ENCODE data around the gene ATP6V1B1. TPM values are rescaled to one million over a fixed set of nuclear protein-coding genes. Genes with fewer than 3 reads are reported as not detected.

The ATP6V1B1 gene
- total RNA-seq, 6 experiments from 2014 or later = 0.44 TPM; not detected in 5

DNA sequence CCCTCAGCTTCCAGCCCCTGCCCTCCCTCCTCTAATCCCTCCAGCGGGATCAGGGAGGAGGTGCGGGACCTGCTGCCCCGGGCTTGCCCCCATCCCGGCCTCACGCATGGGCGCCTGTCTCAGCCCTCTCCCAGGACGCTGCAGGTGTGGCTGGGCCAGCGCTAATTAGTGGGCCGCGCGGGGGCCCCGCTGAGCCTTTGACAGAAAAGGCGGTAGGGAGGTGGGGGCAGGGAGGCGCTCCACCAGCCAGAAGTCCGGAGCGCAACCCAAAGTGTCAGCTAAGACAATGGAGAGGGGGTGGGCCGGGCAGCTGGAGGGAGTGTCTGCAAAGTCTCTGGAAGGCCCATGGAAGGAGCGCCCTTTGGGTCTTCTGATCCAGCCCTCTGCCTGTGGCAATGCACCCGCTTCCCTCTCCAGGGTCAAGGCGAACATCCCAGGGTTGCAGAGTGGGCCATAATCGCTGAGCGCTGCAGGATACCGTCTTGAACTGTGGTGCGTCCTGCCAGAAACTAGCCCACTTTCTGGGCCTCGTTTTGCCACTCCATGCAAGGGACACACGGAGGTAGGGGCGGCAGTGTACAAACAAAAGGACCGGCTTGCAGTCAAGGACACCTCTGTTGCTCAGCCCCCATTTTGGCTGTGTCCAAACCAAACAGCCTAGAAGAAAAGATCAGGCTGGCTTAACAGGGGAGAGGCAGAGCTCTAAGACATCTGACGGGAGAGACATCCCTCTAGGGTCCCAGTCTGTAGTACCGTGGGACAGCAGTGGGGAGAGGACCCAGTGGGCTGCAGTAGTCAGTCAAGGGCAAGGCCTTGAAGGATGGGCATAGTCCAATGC is 3.5 kb downstream of the ATP6V1B1 start:
- 57% methylated on average over 4 of the region's 30 CpGs for WGBS (ENCODE audit: insufficient coverage, low coverage, low lambda C conversion rate, missing lambda C conversion rate)
- no peaks in the 10 kb centered on the region for H3K4me1 ChIP-seq
- TF ChIP-seq, protein P1, sequence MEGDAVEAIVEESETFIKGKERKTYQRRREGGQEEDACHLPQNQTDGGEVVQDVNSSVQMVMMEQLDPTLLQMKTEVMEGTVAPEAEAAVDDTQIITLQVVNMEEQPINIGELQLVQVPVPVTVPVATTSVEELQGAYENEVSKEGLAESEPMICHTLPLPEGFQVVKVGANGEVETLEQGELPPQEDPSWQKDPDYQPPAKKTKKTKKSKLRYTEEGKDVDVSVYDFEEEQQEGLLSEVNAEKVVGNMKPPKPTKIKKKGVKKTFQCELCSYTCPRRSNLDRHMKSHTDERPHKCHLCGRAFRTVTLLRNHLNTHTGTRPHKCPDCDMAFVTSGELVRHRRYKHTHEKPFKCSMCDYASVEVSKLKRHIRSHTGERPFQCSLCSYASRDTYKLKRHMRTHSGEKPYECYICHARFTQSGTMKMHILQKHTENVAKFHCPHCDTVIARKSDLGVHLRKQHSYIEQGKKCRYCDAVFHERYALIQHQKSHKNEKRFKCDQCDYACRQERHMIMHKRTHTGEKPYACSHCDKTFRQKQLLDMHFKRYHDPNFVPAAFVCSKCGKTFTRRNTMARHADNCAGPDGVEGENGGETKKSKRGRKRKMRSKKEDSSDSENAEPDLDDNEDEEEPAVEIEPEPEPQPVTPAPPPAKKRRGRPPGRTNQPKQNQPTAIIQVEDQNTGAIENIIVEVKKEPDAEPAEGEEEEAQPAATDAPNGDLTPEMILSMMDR (IDR thresholded peaks at IDR 0.05) = no peak
- TF ChIP-seq POLR2A (IDR thresholded peaks at IDR 0.05) = no peak
- no peak overlapping the region for H3K4me3 ChIP-seq
- ATAC-seq (no peak), DNase-seq (peak in 2 of 3 donors; percentile 39 to 49)
- intact Hi-C loops (cut with DNase I) = no loop called here
- no peaks in the 10 kb centered on the region for H3K9me3 ChIP-seq
- no peaks in the 10 kb centered on the region for H3K36me3 ChIP-seq
- no peak overlapping the region for H3K27ac ChIP-seq
- no peaks in the 10 kb centered on the region for H3K27me3 ChIP-seq

DNA sequence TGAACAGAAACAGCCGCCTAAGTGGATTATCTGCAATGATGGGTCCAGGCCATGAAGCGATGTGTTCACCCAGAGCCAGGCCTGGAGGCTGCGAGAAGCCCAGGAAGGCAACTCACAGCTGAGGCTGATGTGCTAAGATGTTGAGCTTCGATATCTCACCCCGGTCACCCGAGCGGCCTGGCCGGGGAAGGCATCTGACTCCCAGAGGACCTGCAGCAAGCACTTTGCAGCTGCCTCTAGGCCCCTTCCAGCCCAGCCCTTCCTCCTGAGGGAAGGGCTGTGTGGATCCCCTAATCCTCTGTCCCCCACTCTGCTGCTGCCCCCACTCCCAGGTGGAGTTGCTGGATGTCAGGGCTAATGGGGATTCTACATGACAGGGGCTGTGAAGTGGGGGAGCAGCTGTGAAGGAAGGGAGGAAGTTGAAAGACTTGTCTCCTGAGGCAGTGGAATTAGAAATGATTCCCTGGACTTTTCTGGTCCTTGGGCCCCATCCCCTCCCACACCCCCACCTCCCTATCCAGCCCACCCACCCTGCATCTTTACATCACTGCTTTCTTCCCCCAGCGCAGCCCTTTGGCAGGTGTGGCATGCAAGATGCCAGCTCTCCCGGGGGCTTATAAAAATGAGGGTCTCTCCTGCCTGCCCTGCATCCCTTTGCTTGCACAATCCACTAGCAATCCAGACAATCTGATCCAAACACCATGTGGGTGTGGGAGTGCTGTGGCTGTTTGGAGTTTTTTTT is 4.3 kb downstream of the ATP6V1B1 start:
- intact Hi-C loops (cut with DNase I) = loop anchor here in 1 of 2 donors (10.0 kb wide), 1 partner anchor 995 kb away; no protein-coding TSS in a partner anchor
- Histone ChIP-seq H3K36me3 (no peaks in the 10 kb centered on the region), H3K4me1 (no peaks in the 10 kb centered on the region), H3K27ac (no peak overlapping the region), H3K27me3 (no peaks in the 10 kb centered on the region), H3K9me3 (no peaks in the 10 kb centered on the region), H3K4me3 (no peak overlapping the region)
- no peak for TF ChIP-seq POLR2A (IDR thresholded peaks at IDR 0.05)
- TF ChIP-seq, protein P1 (IDR thresholded peaks at IDR 0.05) = no peak
- ATAC-seq (no peak), DNase-seq (peak in 2 of 3 donors; percentile 14 to 29)
- WGBS (ENCODE audit: insufficient coverage, low coverage, low lambda C conversion rate, missing lambda C conversion rate) = 40% methylated on average over 2 of the region's 10 CpGs

DNA sequence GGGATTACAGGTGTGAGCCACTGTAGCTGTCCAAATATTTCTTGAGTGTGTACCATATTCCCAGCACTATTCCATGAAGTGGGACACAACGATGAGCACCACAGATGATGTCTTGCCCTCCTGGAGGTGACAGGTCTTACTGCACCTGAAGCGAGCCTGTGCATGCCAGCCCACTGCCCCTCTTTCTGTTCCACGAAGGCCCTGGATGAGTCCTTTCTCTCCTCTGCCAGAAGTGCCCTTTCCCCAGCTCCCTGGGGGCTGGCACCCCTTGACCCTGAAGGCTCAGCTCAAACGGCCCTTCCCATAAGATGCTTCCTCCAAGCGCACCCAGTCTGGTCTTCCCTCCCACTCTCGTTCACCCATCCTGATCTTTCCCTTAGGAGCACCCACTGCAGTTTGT is 5.5 kb downstream of the ATP6V1B1 start:
- H3K36me3 ChIP-seq = no peaks in the 10 kb centered on the region
- H3K27me3 ChIP-seq = peaks cover 0 to 3% of the 10 kb centered on the region in 2 donors
- no peak overlapping the region for H3K27ac ChIP-seq
- 56% methylated on average over 6 of the region's 6 CpGs for WGBS (ENCODE audit: insufficient coverage, low coverage, low lambda C conversion rate, missing lambda C conversion rate)
- TF ChIP-seq POLR2A (IDR thresholded peaks at IDR 0.05) = no peak
- TF ChIP-seq, protein P1 (IDR thresholded peaks at IDR 0.05) = no peak
- H3K4me3 ChIP-seq = no peak overlapping the region
- DNase-seq = peak in 1 of 3 donors; percentile 10
- H3K9me3 ChIP-seq = no peaks in the 10 kb centered on the region
- intact Hi-C loops (cut with DNase I) = loop anchor here in 1 of 2 donors (10.0 kb wide), 1 partner anchor 996 kb away; no protein-coding TSS in a partner anchor
- no peak for ATAC-seq
- H3K4me1 ChIP-seq = no peaks in the 10 kb centered on the region

DNA sequence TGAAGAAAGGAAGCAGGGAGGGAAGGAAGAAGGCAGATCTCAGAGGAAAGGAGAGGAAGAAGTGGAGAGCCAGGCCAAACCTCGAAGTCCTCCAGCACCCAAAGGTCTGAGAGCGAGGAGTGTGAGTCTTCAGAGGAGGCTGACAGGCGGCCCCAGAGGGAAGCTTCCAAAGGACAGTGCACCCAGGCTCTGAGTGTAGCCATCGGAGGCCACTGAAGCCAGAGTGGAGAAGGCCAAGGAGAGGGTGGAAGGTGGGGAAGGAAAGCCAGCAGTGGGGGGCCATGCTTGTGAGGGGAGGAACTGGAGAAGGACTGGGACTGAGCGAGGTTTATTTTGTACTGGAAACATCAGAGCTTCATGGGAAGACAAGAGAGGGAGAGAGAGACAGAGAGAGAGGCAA is 6.0 kb downstream of the ATP6V1B1 start:
- Histone ChIP-seq H3K4me1 (no peaks in the 10 kb centered on the region), H3K9me3 (no peaks in the 10 kb centered on the region), H3K4me3 (no peak overlapping the region), H3K36me3 (no peaks in the 10 kb centered on the region), H3K27ac (no peak overlapping the region), H3K27me3 (peaks cover 0 to 3% of the 10 kb centered on the region in 2 donors)
- intact Hi-C loops (cut with DNase I) = loop anchor here in 1 of 2 donors (10.0 kb wide), 1 partner anchor 997 kb away; no protein-coding TSS in a partner anchor
- 57% methylated on average over 5 of the region's 5 CpGs for WGBS (ENCODE audit: insufficient coverage, low coverage, low lambda C conversion rate, missing lambda C conversion rate)
- no peak for ATAC-seq
- TF ChIP-seq POLR2A (IDR thresholded peaks at IDR 0.05) = no peak
- TF ChIP-seq, protein P1 (IDR thresholded peaks at IDR 0.05) = no peak
- DNase-seq = peak in 1 of 3 donors; percentile 26
